AG10803 (cell line): Measurements from ENCODE around the gene ADCY1.

ENCODE experiments used
- DNase-seq: peaks from one replicate; pipeline ENCODE4 v3.0.0; 2010; ENCODE audit warnings: low read depth
- H3K4me3 ChIP-seq: 2 replicates; pipeline ENCODE4 v1.5.1; 2011; ENCODE audit warnings: mild to moderate bottlenecking, low read length, control low read depth
- CTCF ChIP-seq: conservative IDR thresholded peaks from 2 replicates; pipeline ENCODE4 v1.5.1; 2011; ENCODE audit warnings: mild to moderate bottlenecking, low read length, control low read depth, inconsistent platforms

ADCY1 gene

GRCh38 chr7:45662018-45662417 is 87.8 kb downstream of the ADCY1 start:
- DNase-seq, result no peak
- no peak for TF ChIP-seq CTCF

GRCh38 chr7:45662540-45663166 is 88.5 kb downstream of the ADCY1 start:
- H3K4me3 ChIP-seq, result no peak overlapping the region
- DNase-seq, result no peak
- no peak for TF ChIP-seq CTCF

More at GRCh38 chr7:45662018-45662417, 87.8 kb downstream of the ADCY1 start:
- no peak overlapping the region for H3K4me3 ChIP-seq

- DNase-seq, result peak; percentile 5
- TF ChIP-seq CTCF, result peak; percentile 64
- H3K4me3 ChIP-seq, result no peak overlapping the region
These were observed 89.2 kb downstream of the ADCY1 start for GRCh38 chr7:45663167-45663921.

GRCh38 chr7:45663965-45664633 is 89.9 kb downstream of the ADCY1 start:
- no peak overlapping the region for H3K4me3 ChIP-seq
- DNase-seq, result no peak
- no peak for TF ChIP-seq CTCF

- H3K4me3 ChIP-seq, result no peak overlapping the region
- TF ChIP-seq CTCF, result no peak
- DNase-seq, result no peak
These were observed 91.0 kb downstream of the ADCY1 start for GRCh38 chr7:45665172-45665571.

- no peak for DNase-seq
These were observed 96.1 kb downstream of the ADCY1 start for GRCh38 chr7:45670227-45670626.

More at GRCh38 chr7:45670227-45670626, 96.1 kb downstream of the ADCY1 start:
- no peak overlapping the region for H3K4me3 ChIP-seq
- TF ChIP-seq CTCF, result no peak
